Left colon (tissue), 2 donors: ENCODE measurements around the gene URB1. TPM values are rescaled to one million over a fixed set of nuclear protein-coding genes. Genes with fewer than 3 reads are reported as not detected.

ENCODE experiments used
- ATAC-seq: fragments of 200-7000 bp; cut with Tn5 transposase; one replicate; pipeline ENCODE4 v1.9.1; 2020; ENCODE audit warnings: mild to moderate bottlenecking, moderate library complexity
- DNase-seq, 2 donors: peaks; one replicate each; pipeline ENCODE4 v3.0.0-alpha.2; 2020
- intact Hi-C, 2 donors: fragments of 100-400 bp; cut with DNase I in 1 of 2; cut with micrococcal nuclease in 1 of 2; formaldehyde crosslinking; loops; one replicate each; pipeline versions ENCODE4 v1.11.2 to v1.14.0; 2022; cut with DNase I, micrococcal nuclease
- total RNA-seq, 2 donors: library from RNA; stranded (reverse); fragmentation: NEBNext Ultra II Directional; extraction: Animal tissue kit (Norgen Biotek cat#: 25700); gene quantifications; one replicate each; pipeline ENCODE4 v1.2.1, GENCODE V29; 2021
- donor health status: DM: no; HTN: no; CAD: no.
- donor health status: DM: yes; HTN: yes; CAD: no.

The URB1 gene
- total RNA-seq, 2 donors from 2014 or later = 7.3 to 12.6 TPM

- DNase-seq (no peak), ATAC-seq (no peak)
- intact Hi-C loops = no loop called here
These were observed 60.3 kb downstream of the URB1 start for GRCh38 chr21:32332463-32332951.

- DNase-seq (no peak), ATAC-seq (no peak)
- intact Hi-C loops = no loop called here
These were observed 61.1 kb downstream of the URB1 start for GRCh38 chr21:32331444-32332305.

- intact Hi-C loops = no loop called here
- ATAC-seq (no peak), DNase-seq (no peak)
These were observed 62.0 kb downstream of the URB1 start for GRCh38 chr21:32330784-32331311.

- intact Hi-C loops = no loop called here
- DNase-seq = no peak
These were observed 63.0 kb downstream of the URB1 start for GRCh38 chr21:32329776-32330175.

GRCh38 chr21:32329331-32329730, 63.5 kb downstream of the URB1 start:
- intact Hi-C loops = no loop called here
- ATAC-seq (no peak), DNase-seq (no peak)

More at GRCh38 chr21:32329776-32330175, 63.0 kb downstream of the URB1 start:
- no peak for ATAC-seq

GRCh38 chr21:32328595-32328994, 64.2 kb downstream of the URB1 start:
- intact Hi-C loops = no loop called here
- no peak for DNase-seq
- no peak for ATAC-seq

GRCh38 chr21:32325706-32326105, 67.1 kb downstream of the URB1 start:
- ATAC-seq (no peak), DNase-seq (no peak)
- intact Hi-C loops = no loop called here

- no peak for ATAC-seq
- intact Hi-C loops = no loop called here
These were observed 70.1 kb downstream of the URB1 start for GRCh38 chr21:32322676-32323075.

GRCh38 chr21:32322103-32322502, 70.7 kb downstream of the URB1 start:
- intact Hi-C loops = no loop called here
- DNase-seq (no peak), ATAC-seq (no peak)

More at GRCh38 chr21:32322676-32323075, 70.1 kb downstream of the URB1 start:
- no peak for DNase-seq

- no peak for ATAC-seq
- DNase-seq = no peak
- intact Hi-C loops = no loop called here
These were observed 71.3 kb downstream of the URB1 start for GRCh38 chr21:32321480-32321879.

GRCh38 chr21:32320726-32321125, 72.1 kb downstream of the URB1 start:
- ATAC-seq (no peak), DNase-seq (no peak)
- intact Hi-C loops = no loop called here

- DNase-seq (no peak), ATAC-seq (no peak)
- intact Hi-C loops = no loop called here
These were observed 72.8 kb downstream of the URB1 start for GRCh38 chr21:32320059-32320458.

GRCh38 chr21:32319012-32319411, 73.8 kb downstream of the URB1 start:
- no peak for DNase-seq
- intact Hi-C loops = no loop called here

GRCh38 chr21:32317726-32318125, 75.1 kb downstream of the URB1 start:
- ATAC-seq (no peak), DNase-seq (no peak)
- intact Hi-C loops = no loop called here

More at GRCh38 chr21:32319012-32319411, 73.8 kb downstream of the URB1 start:
- ATAC-seq = no peak

- ATAC-seq = no peak
- intact Hi-C loops = no loop called here
- DNase-seq = no peak
These were observed 76.2 kb downstream of the URB1 start for GRCh38 chr21:32316361-32317215.

- DNase-seq (no peak), ATAC-seq (no peak)
- intact Hi-C loops = no loop called here
These were observed 77.1 kb downstream of the URB1 start for GRCh38 chr21:32315511-32316281.

- no peak for ATAC-seq
- intact Hi-C loops = no loop called here
These were observed 78.0 kb downstream of the URB1 start for GRCh38 chr21:32314806-32315205.

GRCh38 chr21:32312976-32313375, 79.8 kb downstream of the URB1 start:
- intact Hi-C loops = no loop called here
- ATAC-seq (no peak), DNase-seq (no peak)

More at GRCh38 chr21:32314806-32315205, 78.0 kb downstream of the URB1 start:
- DNase-seq = no peak

GRCh38 chr21:32312326-32312725, 80.5 kb downstream of the URB1 start:
- intact Hi-C loops = no loop called here
- no peak for ATAC-seq
- DNase-seq = no peak
